ENCODE results near the gene GMNN.

The GMNN gene

DNA sequence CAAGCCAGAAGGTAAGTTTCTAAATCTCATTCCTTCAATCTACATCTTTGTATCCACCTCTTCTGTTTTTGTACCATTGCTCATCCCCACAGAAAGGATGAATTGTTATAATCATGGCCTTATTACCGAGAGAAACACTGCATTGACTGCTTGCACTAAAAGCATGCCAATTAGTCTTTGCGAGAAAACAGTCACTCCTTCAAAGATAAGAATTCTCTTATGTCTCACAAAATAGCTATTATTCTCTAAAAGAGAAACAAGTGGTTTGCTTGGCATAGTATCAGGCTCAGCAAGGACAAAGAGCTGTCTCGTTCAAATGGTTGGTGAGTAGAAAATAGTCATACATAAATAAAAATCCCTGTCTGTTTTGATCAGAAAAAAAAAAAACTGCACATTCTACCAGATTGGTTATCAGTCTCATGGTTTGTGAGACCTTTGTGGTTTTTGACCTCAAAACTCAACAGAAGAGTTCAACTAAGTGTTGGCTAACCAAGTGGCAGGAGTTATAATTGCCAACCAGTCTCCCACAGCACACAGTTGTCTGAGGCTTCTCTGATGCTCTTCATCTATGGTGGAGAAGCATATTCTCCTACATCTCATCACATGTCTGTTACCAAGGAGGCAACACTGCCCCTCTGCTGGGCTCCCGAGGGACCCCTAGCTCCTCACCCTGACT, 59.1 kb downstream of the GMNN start:
- no peak for DNase-seq (ENCODE audit: low read depth)
- no peak for TF ChIP-seq CTCF (IDR thresholded peaks at IDR 0.05; ENCODE audit: insufficient read depth, low read depth, low read length, missing control alignments)
- no peak overlapping the region for H3K4me3 ChIP-seq (ENCODE audit: low read length)
